K562 (cell line): ENCODE measurements around the gene AGAP1. TPM values are rescaled to one million over a fixed set of nuclear protein-coding genes. Genes with fewer than 3 reads are reported as not detected.

Source experiments
- ATAC-seq: fragments of 200-7000 bp; cut with Tn5 transposase; 3 replicates; pipeline ENCODE4 v1.9.1; 2020; ENCODE audit warnings: moderate library complexity
- BruUV-seq: library from RNA; stranded (reverse); fragments of 400-500 nt; replicated peaks from 2 replicates; lab custom pipeline; 2021; lab: Mats Ljungman, UMichigan
- CTCF ChIA-PET: fragments of 300-600 bp; formaldehyde crosslinking; extraction: SDS; loops from one replicate; lab custom pipeline; 2021; ENCODE audit warnings: low intra/inter-chr PET ratio; lab: Yijun Ruan, JAX
- POLR2A ChIA-PET: fragments of 300-600, 350-650 bp; sonication (Branson Sonifier 250); formaldehyde crosslinking; extraction: SDS; loops from one replicate; lab custom pipeline; 2021; ENCODE audit warnings: antibody characterized with exemption, inconsistent platforms; lab: Yijun Ruan, JAX
- DNase-seq, 4 experiments: peaks; one replicate each; pipeline versions ENCODE4 v3.0.0 to v3.0.0-alpha.2; 2011 to 2018; ENCODE audit warnings: low spot score in 3 of 4, mixed read lengths in 3 of 4; ENCODE audit errors: extremely low read depth in 1 of 4
- FAIRE-seq: peaks from 2 replicates; lab custom pipeline; 2011; peaks lifted over from hg19 to GRCh38; lab: Jason Lieb, UNC
- H2AFZ ChIP-seq: 2 replicates; pipeline ENCODE4 v1.6.0; 2011; ENCODE audit warnings: low read depth, low read length, control low read depth, inconsistent platforms
- H3K27ac ChIP-seq: fragments of 200-600 bp; 3 replicates; pipeline ENCODE4 v1.8.0; 2011; ENCODE audit warnings: low read depth, mild to moderate bottlenecking, control low read depth, inconsistent platforms, low read length, moderate library complexity, mixed read lengths; ENCODE audit errors: extremely low read depth
- H3K27me3 ChIP-seq, 2 experiments: fragments of 300-600 bp in 1 of 2; 2 replicates in 1 of 2; 3 replicates in 1 of 2; pipeline versions ENCODE4 v1.6.0 to v1.8.0; 2011; ENCODE audit warnings: inconsistent platforms in 2 of 2, low read length in 2 of 2, mild to moderate bottlenecking in 1 of 2, mixed read lengths in 1 of 2, moderate library complexity in 1 of 2; ENCODE audit not compliant: control insufficient read depth in 2 of 2, insufficient read depth in 2 of 2
- H3K36me3 ChIP-seq: fragments of 300-600 bp; 3 replicates; pipeline ENCODE4 v1.8.0; 2011; ENCODE audit warnings: mild to moderate bottlenecking, low read length, inconsistent platforms; ENCODE audit not compliant: control insufficient read depth, insufficient read depth
- H3K4me1 ChIP-seq, 2 experiments: fragments of 200-600 bp in 1 of 2; replicated peaks in 1 of 2; 2 replicates in 1 of 2; 3 replicates in 1 of 2; pipeline versions ENCODE4 v1.5.1 to v1.8.0; 2011; ENCODE audit warnings: inconsistent platforms in 2 of 2, low read length in 2 of 2, mild to moderate bottlenecking in 1 of 2, mixed read lengths in 1 of 2, moderate library complexity in 1 of 2; ENCODE audit not compliant: control insufficient read depth in 2 of 2, insufficient read depth in 2 of 2
- H3K4me2 ChIP-seq: 2 replicates; pipeline ENCODE4 v1.6.1; 2011; ENCODE audit warnings: low read length, control low read depth, inconsistent platforms, mixed read lengths; ENCODE audit not compliant: insufficient read depth
- H3K4me3 ChIP-seq: fragments of 200-600 bp; sonication (generic), shearing (Covaris generic); 2 replicates; pipeline ENCODE4 v1.5.1; 2016; ENCODE audit warnings: control low read depth, inconsistent platforms
- H3K79me2 ChIP-seq: fragments of 200-600 bp; 3 replicates; pipeline ENCODE4 v1.8.0; 2011; ENCODE audit warnings: low read length, inconsistent platforms; ENCODE audit not compliant: control insufficient read depth, insufficient read depth
- H3K9ac ChIP-seq, 2 experiments: 2 replicates each; pipeline versions ENCODE4 v1.6.0 to v1.6.1; 2011; ENCODE audit warnings: low read depth in 2 of 2, low read length in 2 of 2, control low read depth in 1 of 2, inconsistent platforms in 1 of 2, mild to moderate bottlenecking in 1 of 2, mixed read lengths in 1 of 2; ENCODE audit not compliant: insufficient read depth in 1 of 2
- H3K9me1 ChIP-seq: one replicate; pipeline ENCODE4 v1.6.0; 2011; ENCODE audit warnings: inconsistent platforms, mild to moderate bottlenecking, low read length, moderate library complexity; ENCODE audit not compliant: control insufficient read depth, insufficient read depth
- H3K9me3 ChIP-seq: replicated peaks from 2 replicates; pipeline ENCODE4 v1.5.1; 2011; ENCODE audit warnings: low read depth, low read length, inconsistent platforms; ENCODE audit not compliant: control insufficient read depth, insufficient read depth
- H4K20me1 ChIP-seq: replicated peaks from 2 replicates; pipeline ENCODE4 v1.6.1; 2011; ENCODE audit warnings: low read length, inconsistent platforms, mixed read lengths; ENCODE audit not compliant: control insufficient read depth, insufficient read depth
- CBFA2T2 ChIP-seq: fragments of 450-650 bp; conservative IDR thresholded peaks from 2 replicates; pipeline ENCODE4 v1.6.1; 2017; ENCODE audit warnings: mild to moderate bottlenecking
- CEBPG ChIP-seq, 3 experiments: fragments of 200-800 bp in 1 of 3; sonication (Bioruptor generic) in 1 of 3; sonication (generic) in 1 of 3; formaldehyde crosslinking in 1 of 3; IDR thresholded peaks in 2 of 3; conservative IDR thresholded peaks in 1 of 3; 2 replicates each; pipeline versions ENCODE4 v1.6.1 to v1.8.0; 2016 to 2022; ENCODE audit warnings: missing compliant biosample characterization in 2 of 3, missing genetic modification characterization in 2 of 3, mild to moderate bottlenecking in 1 of 3, missing genetic modification reagents in 1 of 3
- PCBP1 ChIP-seq: fragments of 200-400 bp; formaldehyde crosslinking; IDR thresholded peaks from 2 replicates; pipeline ENCODE4 v1.6.1; 2018; ENCODE audit warnings: mild to moderate bottlenecking, low read depth, low read length; ENCODE audit not compliant: poor library complexity, severe bottlenecking
- ZNF133 ChIP-seq: fragments of 250-450 bp; sonication (Bioruptor Pico); IDR thresholded peaks from 2 replicates; pipeline ENCODE4 v1.4.0; 2020; ENCODE audit warnings: mild to moderate bottlenecking
- WGBS: fragments of 100-300 bp; shearing (Covaris generic); methylation state at CpG from one replicate; pipeline ENCODE4 v1.1.6; 2016; ENCODE audit warnings: low coverage, mixed read lengths; ENCODE audit not compliant: insufficient coverage; ENCODE audit errors: missing lambda C conversion rate; 5-methylcytosine and 5-hydroxymethylcytosine counted together
- in situ Hi-C: fragments of 300-500 bp; cut with MboI; formaldehyde crosslinking; loops from 4 replicates; pipeline ENCODE4 v1.15.0; 2018; ENCODE audit warnings: inconsistent platforms, mixed read lengths
- intact Hi-C: fragments of 100-400 bp; cut with micrococcal nuclease; formaldehyde crosslinking; loops from 2 replicates; pipeline ENCODE4 v1.14.2; 2022
- polyA plus RNA-seq, 8 experiments: library from polyadenylated mRNA; depleted of rRNA in 4 of 8; stranded (reverse) in 5 of 8; unstranded in 3 of 8; fragments of >200 nt; fragmentation: Nextera tagmentation in 2 of 8; fragmentation: Illumina TruSeq in 1 of 8; extraction: Ambion mirVana in 2 of 8; extraction: Trizol in 1 of 8; gene quantifications; 2 replicates each; pipeline versions ENCODE4 v1.2.1 to v1.2.3, GENCODE V29; 2011 to 2014; ENCODE audit warnings: inconsistent platforms in 1 of 8, missing spikeins in 1 of 8
- total RNA-seq, 7 experiments: library from RNA; depleted of rRNA in 6 of 7; stranded (reverse); fragments of >200 nt in 6 of 7; fragmentation: Illumina TruSeq in 2 of 7; extraction: Trizol in 2 of 7; gene quantifications; 2 replicates each; pipeline versions ENCODE4 v1.2.1 to v1.2.3, GENCODE V29; 2011 to 2021; ENCODE audit warnings: low replicate concordance in 1 of 7
- TF ChIP-seq, protein P1 (sequence below): sonication (generic); formaldehyde crosslinking; IDR thresholded peaks from 2 replicates; pipeline ENCODE4 v1.8.1; 2023; ENCODE audit warnings: missing genetic modification reagents, mild to moderate bottlenecking, borderline replicate concordance
- TF ChIP-seq, protein P2 (sequence below): fragments of 250-450 bp; sonication (Bioruptor Pico); IDR thresholded peaks from 2 replicates; pipeline ENCODE4 v1.4.0; 2020; ENCODE audit warnings: mild to moderate bottlenecking, moderate library complexity, borderline replicate concordance
- TF ChIP-seq, protein P3 (sequence below): fragments of 250-450 bp; sonication (Bioruptor Pico); IDR thresholded peaks from 2 replicates; pipeline ENCODE4 v1.6.1; 2021; ENCODE audit warnings: mild to moderate bottlenecking
- TF ChIP-seq, protein P4 (sequence below): sonication (generic); IDR thresholded peaks from 2 replicates; pipeline ENCODE4 v1.6.1; 2016

The AGAP1 gene
- total and polyA plus RNA-seq, 9 of the 15 experiments (the other 6 are each of a cell fraction or from before 2014, with no cell fraction given) = 1.3 to 24.0 (median 10.6) TPM

DNA sequence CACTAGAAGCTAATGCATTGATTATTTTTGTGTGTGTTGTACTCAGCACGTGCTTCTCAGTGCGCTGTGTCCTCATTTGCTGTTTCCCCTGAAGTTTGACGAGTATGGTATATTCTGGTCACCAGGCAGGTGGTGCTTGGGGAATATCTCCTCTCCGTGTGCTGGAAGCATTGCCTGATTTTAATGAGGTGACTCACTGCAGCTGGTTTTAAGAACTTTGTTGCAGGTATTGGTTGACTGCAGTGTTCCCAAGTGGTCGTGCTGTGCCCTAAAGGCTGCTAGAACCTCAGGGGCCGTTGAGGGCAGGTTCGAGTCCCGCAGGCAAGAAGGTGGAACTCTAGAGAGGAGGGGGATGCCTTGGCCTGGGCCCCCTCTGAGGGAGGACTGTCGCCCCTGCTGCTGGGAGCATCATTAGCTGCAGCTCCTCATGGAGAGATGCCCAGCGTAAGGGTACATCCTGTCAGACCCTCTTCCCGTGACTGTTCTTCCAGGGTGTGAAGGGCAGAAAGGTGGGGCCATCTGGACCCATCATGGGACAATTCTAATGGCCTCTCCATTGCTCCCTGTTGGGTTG is 82.6 kb downstream of the AGAP1 start:
- CTCF ChIA-PET = no interaction called here
- WGBS = 79% methylated on average over 6 of the region's 11 CpGs
- H3K79me2 ChIP-seq = peaks cover 89% of the 10 kb centered on the region
- in situ Hi-C loops (no loop called here), intact Hi-C loops (no loop called here)
- no peak overlapping the region for H3K27ac ChIP-seq
- no peak overlapping the region for H3K4me3 ChIP-seq
- H3K9ac ChIP-seq = no peak overlapping the region
- no peak overlapping the region for H2AFZ ChIP-seq
- H3K36me3 ChIP-seq = no peaks in the 10 kb centered on the region; the same call in 2 of the 3 replicates
- peaks cover 29% of the 10 kb centered on the region for H4K20me1 ChIP-seq
- no peaks in the 10 kb centered on the region for H3K27me3 ChIP-seq
- no TSS peak for BruUV-seq
- no peaks in the 10 kb centered on the region for H3K9me3 ChIP-seq
- peaks cover 3% of the 10 kb centered on the region for H3K9me1 ChIP-seq
- no peak for DNase-seq
- ATAC-seq = no peak
- peaks cover 0 to 5% of the 10 kb centered on the region in 2 experiments; a peak in 1 of 5 replicates for H3K4me1 ChIP-seq
- no peak for FAIRE-seq
- POLR2A ChIA-PET = no interaction called here
- H3K4me2 ChIP-seq = no peak overlapping the region
- no peak for TF ChIP-seq ZNF133
- no peak for TF ChIP-seq PCBP1
- no peak for TF ChIP-seq CEBPG (CRISPR knock-in tag; IDR thresholded peaks at IDR 0.05)
- no peak for TF ChIP-seq CEBPG (tag; conservative IDR thresholded peaks at IDR 0.05 in 1 of 2, IDR thresholded peaks at IDR 0.05 in 1 of 2)
- TF ChIP-seq, protein P1, sequence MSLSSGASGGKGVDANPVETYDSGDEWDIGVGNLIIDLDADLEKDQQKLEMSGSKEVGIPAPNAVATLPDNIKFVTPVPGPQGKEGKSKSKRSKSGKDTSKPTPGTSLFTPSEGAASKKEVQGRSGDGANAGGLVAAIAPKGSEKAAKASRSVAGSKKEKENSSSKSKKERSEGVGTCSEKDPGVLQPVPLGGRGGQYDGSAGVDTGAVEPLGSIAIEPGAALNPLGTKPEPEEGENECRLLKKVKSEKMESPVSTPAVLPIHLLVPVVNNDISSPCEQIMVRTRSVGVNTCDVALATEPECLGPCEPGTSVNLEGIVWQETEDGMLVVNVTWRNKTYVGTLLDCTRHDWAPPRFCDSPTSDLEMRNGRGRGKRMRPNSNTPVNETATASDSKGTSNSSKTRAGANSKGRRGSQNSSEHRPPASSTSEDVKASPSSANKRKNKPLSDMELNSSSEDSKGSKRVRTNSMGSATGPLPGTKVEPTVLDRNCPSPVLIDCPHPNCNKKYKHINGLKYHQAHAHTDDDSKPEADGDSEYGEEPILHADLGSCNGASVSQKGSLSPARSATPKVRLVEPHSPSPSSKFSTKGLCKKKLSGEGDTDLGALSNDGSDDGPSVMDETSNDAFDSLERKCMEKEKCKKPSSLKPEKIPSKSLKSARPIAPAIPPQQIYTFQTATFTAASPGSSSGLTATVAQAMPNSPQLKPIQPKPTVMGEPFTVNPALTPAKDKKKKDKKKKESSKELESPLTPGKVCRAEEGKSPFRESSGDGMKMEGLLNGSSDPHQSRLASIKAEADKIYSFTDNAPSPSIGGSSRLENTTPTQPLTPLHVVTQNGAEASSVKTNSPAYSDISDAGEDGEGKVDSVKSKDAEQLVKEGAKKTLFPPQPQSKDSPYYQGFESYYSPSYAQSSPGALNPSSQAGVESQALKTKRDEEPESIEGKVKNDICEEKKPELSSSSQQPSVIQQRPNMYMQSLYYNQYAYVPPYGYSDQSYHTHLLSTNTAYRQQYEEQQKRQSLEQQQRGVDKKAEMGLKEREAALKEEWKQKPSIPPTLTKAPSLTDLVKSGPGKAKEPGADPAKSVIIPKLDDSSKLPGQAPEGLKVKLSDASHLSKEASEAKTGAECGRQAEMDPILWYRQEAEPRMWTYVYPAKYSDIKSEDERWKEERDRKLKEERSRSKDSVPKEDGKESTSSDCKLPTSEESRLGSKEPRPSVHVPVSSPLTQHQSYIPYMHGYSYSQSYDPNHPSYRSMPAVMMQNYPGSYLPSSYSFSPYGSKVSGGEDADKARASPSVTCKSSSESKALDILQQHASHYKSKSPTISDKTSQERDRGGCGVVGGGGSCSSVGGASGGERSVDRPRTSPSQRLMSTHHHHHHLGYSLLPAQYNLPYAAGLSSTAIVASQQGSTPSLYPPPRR (CRISPR knock-in tag) = no peak
- TF ChIP-seq, protein P2, sequence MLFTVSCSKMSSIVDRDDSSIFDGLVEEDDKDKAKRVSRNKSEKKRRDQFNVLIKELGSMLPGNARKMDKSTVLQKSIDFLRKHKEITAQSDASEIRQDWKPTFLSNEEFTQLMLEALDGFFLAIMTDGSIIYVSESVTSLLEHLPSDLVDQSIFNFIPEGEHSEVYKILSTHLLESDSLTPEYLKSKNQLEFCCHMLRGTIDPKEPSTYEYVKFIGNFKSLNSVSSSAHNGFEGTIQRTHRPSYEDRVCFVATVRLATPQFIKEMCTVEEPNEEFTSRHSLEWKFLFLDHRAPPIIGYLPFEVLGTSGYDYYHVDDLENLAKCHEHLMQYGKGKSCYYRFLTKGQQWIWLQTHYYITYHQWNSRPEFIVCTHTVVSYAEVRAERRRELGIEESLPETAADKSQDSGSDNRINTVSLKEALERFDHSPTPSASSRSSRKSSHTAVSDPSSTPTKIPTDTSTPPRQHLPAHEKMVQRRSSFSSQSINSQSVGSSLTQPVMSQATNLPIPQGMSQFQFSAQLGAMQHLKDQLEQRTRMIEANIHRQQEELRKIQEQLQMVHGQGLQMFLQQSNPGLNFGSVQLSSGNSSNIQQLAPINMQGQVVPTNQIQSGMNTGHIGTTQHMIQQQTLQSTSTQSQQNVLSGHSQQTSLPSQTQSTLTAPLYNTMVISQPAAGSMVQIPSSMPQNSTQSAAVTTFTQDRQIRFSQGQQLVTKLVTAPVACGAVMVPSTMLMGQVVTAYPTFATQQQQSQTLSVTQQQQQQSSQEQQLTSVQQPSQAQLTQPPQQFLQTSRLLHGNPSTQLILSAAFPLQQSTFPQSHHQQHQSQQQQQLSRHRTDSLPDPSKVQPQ (CRISPR knock-in tag) = no peak
- TF ChIP-seq, protein P3, sequence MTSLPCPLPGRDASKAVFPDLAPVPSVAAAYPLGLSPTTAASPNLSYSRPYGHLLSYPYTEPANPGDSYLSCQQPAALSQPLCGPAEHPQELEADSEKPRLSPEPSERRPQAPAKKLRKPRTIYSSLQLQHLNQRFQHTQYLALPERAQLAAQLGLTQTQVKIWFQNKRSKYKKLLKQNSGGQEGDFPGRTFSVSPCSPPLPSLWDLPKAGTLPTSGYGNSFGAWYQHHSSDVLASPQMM (CRISPR knock-in tag) = no peak
- TF ChIP-seq CBFA2T2 = no peak
- TF ChIP-seq, protein P4, sequence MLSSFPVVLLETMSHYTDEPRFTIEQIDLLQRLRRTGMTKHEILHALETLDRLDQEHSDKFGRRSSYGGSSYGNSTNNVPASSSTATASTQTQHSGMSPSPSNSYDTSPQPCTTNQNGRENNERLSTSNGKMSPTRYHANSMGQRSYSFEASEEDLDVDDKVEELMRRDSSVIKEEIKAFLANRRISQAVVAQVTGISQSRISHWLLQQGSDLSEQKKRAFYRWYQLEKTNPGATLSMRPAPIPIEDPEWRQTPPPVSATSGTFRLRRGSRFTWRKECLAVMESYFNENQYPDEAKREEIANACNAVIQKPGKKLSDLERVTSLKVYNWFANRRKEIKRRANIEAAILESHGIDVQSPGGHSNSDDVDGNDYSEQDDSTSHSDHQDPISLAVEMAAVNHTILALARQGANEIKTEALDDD = no peak
